ENCODE results near the gene NAT8L.

The NAT8L gene

GRCh38 chr4:2096073-2096609 lies 37.0 kb downstream of the NAT8L start:
- peak in 1 of 2 experiments; percentile 4 for DNase-seq

- no peak for DNase-seq
Observed at GRCh38 chr4:2101346-2102044, 42.4 kb downstream of the NAT8L start.

- DNase-seq, result no peak
Observed at GRCh38 chr4:2102045-2102883, 43.1 kb downstream of the NAT8L start.

- DNase-seq, result no peak
Observed at GRCh38 chr4:2103127-2103842, 44.2 kb downstream of the NAT8L start.

- DNase-seq, result no peak
Observed at GRCh38 chr4:2103843-2104547, 44.9 kb downstream of the NAT8L start.

- DNase-seq, result no peak
Observed at GRCh38 chr4:2104556-2105345, 45.6 kb downstream of the NAT8L start.

GRCh38 chr4:2105559-2105958 lies 46.4 kb downstream of the NAT8L start:
- no peak for DNase-seq

GRCh38 chr4:2116687-2117400 lies 57.7 kb downstream of the NAT8L start:
- no peak for DNase-seq

All from SW 1271 (cell line).